Activated naive CD4-positive, alpha-beta T cell treated with anti-CD3 and anti-CD28 coated beads, Interleukin-2, amount 50 U/mL, for 16 hours (primary cell): ENCODE measurements around the gene C2.
"Not testable (repeated sequence)": the region's sequence is repeated elsewhere in the genome, so short reads cannot be mapped to it uniquely, and the experiment has no call there.

Experiments
- DNase-seq: peaks from one replicate; pipeline ENCODE4 v3.0.0-alpha.2; 2020

Gene C2

DNA sequence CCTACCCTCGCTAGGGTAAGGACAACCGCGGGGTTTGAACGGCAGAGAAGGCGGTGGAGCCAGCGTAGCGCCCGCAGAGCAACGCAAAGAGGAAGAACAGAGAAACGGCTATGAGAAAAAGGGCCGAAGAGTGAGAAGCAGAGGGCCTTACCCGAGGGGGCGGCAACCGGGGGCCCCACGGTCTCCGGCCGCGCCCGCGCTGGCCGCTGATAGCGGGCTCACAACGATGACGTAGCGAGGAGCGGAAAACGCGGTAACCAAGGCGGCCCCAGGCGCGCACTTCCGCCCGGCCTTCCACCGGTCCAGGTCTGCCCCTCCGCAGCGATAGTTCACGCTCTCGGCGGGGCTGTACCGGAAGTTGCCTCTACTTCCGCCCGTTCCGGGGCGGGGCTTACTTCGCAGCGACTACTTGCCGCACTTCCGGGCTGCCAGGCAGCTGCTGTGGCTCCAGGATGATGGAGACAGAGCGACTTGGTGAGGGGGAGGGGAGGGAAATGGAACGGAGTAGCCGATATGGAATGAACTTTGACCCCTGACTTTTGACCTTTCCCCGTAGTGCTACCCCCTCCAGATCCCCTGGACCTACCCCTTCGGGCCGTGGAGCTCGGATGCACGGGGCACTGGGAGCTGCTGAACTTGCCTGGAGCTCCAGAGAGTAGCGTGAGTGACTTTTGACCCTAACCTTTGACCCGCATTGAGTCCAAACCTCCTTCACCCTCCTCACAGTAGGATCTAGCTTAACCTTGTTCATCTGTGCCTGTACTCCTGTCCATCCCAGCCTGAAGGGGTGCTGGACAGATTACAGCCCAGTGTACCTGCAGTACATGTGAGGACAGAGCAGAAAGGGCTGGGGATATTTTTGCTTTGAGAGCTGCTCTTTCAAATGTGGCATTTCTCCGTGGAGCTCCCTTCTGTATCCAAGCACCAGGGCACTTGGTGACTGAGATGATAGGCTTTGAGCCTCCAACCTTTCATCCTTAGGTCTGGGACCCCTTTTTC is 31.5 kb downstream of the C2 start, which contains the start of the genes NELFE and SKIC2:
TSS of gene NELFE (minus strand) at position 231 of the 999 bp plus-strand sequence. CDS start 525 bp downstream, outside the sequence.
TSS of gene SKIC2 (plus strand) at position 435 of the 999 bp plus-strand sequence. CDS start at position 453, 18 bp downstream.
- peak; percentile 98 for DNase-seq

DNA sequence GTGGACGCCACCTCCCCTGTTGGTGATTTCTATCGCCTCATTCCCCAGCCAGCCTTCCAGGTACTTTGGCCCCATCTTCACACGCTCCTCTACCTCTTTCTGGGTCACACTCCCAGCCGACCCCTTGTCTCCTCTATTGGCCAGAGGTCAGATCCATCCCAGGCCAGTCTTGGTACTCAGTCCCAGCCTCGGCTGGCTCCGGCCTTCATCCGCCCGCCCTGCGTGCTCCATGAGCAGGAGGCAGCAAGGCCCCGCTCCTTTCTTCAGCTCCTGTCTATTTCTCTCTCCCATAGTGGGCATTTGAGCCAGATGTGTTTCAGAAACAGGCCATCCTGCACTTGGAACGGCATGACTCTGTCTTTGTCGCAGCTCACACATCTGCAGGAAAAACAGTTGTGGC is 34.1 kb downstream of the C2 start:
- no peak for DNase-seq

DNA sequence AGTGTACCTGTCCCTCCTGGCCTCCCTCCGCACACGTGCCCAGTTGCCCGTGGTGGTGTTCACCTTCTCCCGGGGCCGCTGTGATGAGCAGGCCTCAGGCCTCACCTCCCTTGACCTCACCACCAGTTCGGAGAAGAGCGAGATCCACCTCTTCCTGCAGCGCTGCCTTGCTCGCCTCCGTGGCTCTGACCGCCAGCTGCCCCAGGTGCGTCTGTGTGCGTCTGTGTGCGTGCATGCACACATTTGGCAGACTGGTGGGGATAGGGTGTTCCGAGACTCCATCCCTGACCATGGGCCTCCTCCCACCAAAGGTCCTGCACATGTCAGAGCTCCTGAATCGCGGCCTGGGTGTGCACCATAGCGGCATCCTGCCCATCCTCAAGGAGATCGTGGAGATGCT is 36.4 kb downstream of the C2 start:
- no peak for DNase-seq

DNA sequence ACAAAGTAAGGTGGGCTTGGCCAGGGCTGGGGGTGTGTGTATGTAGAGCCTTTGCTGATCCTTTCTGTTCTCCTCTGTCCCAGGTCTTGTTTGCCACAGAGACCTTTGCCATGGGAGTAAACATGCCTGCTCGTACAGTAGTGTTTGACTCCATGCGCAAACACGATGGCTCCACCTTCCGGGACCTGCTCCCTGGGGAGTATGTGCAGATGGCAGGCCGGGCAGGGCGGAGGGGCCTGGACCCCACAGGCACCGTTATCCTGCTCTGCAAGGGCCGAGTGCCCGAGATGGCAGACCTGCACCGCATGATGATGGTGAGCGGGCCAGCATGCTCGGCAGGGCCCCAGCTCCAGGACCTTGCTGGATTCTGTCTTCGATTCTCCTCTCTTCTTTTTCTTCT is 38.2 kb downstream of the C2 start:
- no peak for DNase-seq

DNA sequence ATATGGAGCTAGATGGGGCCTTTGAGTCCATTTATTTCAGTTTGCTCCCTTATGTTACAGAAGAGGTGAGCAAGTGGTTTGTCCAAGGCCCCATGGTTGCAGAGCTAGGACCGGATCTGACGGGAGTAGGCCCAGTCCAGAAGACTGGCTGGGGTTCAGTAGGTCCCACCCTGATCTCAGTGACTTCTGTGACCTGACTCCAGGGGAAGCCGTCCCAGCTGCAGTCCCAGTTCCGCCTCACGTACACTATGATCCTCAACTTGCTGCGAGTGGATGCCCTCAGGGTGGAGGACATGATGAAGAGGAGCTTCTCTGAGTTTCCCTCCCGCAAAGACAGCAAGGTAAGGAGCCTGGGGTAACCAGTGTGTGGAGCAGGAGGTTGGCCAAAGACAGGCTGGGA is 39.0 kb downstream of the C2 start:
- no peak for DNase-seq

DNA sequence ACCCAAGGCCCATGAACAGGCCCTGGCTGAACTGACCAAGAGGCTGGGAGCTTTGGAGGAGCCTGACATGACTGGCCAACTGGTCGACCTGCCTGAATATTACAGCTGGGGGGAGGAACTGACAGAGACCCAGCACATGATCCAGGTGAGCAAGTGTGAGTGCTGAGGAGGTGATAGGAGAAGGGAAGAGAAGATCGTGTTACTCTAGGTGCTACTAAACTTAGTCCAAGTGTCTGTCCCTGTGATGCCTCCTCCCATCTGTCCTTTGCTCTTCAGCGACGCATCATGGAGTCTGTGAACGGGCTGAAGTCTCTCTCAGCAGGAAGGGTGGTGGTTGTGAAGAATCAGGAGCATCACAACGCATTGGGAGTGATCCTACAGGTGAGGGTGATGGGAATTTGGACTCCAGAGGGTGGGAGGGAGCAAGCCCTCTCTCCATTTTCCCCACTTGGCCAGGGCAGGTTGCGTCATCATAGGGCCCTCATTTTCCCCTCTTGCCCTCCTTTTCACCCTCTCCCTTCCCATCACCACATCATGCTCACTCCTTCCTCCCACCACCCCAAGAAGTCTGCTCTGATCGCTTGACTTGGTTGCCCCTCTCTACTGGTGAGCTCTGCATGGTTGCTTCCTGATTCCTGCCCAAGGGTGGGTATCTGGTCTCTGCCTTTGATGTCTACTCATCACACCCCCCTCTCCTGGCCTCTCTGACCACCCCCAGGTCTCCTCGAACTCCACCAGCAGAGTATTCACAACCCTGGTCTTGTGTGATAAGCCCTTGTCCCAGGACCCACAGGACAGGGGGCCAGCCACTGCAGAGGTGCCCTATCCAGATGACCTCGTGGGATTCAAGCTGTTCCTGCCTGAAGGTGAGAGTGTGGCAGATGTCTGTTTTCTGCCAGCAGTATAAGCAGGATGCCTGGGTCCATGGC is 39.7 kb downstream of the C2 start:
- DNase-seq: no peak

DNA sequence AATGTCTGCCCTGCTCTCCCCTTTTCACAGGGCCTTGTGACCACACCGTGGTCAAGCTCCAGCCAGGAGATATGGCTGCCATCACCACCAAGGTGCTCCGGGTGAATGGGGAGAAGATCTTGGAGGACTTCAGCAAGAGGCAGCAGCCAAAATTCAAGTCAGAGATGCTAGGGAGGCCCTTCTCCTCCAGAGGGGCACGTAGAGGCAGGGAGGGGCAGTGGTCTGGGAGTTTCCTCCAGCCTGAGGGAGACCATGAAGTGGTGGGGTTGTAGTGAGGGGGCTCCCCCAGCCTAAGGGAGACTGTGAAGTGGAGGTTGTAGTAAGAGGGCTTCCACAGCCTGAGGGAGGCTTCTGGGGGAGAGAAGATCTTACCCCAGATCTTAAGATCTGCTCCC is 40.4 kb downstream of the C2 start:
- DNase-seq: no peak

DNA sequence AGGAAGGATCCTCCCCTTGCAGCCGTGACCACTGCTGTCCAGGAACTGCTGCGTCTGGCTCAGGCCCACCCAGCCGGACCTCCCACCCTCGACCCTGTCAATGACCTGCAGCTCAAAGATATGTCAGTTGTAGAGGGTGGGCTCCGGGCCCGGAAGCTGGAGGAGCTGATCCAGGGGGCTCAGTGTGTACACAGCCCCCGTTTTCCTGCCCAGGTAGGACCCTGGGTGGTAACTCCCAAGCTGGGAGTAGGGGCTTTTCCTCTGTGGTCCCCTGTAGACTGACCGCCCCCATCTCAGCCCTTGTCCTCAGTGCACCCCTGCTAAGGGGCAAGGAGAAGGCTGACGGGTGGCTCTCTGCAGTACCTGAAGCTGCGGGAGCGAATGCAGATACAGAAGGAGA is 40.8 kb downstream of the C2 start:
- DNase-seq: no peak

DNA sequence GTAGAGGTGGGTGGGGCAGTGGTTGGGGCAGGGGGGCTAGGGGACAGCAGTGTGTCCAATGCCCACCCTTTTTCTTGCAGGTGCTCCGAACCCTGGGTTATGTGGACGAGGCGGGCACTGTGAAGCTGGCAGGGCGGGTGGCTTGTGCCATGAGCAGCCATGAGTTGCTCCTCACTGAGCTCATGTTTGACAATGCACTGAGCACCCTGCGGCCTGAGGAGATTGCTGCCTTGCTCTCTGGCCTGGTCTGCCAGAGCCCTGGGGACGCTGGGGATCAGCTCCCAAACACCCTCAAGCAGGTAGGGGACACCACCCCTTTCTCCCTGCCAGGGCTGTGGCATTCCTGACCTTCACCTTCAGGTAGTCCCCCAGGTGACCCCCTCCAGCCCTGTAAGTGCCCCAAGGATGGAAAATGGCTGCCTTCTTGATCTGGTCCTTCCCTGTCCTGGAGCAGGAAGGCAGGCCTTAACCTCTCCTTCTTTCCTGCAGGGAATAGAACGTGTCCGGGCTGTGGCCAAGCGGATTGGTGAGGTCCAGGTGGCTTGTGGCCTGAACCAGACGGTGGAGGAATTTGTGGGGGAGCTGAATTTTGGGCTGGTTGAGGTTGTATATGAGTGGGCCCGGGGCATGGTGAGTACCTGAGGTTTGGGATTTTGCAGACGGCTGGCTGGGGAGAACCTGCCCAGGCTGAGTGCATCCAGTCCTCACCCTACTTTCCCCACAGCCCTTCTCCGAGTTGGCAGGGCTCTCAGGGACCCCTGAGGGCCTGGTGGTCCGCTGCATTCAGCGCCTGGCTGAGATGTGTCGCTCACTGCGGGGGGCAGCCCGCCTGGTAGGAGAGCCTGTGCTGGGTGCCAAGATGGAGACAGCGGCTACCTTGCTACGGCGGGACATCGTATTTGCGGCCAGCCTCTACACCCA is 41.5 kb downstream of the C2 start:
- no peak for DNase-seq

DNA sequence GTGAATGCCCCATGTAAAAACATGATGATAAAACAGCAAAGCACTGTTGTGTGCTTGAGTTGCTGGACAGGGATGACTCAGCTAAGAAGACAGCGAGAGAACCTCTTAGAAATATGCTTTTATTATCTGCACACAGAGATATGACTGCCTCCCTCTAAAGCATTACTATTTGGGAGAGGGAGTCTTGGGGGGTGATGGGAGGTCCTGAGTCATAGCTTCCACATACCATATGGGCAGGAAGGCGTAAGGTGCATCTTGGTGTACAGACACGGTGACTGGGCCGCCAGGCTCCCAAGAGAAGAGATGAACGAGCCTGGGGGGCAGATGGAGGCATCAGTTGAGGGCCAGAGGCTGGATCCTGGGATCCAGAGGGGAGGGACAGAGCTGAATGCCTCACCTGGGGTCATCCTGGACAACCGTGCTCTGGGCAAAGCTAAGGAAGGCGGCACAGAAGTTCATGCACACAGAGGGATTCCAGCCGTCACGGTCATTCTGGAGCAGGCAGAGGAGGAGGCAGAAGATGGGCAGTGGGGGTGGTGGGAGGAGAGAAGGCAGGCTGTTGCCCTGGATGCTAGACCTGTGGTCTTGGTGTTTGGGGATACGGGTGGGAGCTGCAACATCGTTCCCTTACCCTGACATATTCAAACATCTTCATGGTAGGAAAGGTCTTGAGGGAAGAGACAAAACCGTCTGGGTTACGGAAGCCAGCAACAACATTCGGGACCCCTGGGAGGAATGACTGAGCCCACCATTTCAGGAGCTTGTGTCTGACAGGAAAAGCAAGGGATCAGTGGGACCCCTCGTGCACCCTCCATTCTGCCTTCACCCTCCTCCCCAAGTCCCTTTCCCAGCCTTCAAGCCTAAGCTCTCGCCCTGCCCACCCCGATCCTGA is 42.4 kb downstream of the C2 start:
- no peak for DNase-seq

DNA sequence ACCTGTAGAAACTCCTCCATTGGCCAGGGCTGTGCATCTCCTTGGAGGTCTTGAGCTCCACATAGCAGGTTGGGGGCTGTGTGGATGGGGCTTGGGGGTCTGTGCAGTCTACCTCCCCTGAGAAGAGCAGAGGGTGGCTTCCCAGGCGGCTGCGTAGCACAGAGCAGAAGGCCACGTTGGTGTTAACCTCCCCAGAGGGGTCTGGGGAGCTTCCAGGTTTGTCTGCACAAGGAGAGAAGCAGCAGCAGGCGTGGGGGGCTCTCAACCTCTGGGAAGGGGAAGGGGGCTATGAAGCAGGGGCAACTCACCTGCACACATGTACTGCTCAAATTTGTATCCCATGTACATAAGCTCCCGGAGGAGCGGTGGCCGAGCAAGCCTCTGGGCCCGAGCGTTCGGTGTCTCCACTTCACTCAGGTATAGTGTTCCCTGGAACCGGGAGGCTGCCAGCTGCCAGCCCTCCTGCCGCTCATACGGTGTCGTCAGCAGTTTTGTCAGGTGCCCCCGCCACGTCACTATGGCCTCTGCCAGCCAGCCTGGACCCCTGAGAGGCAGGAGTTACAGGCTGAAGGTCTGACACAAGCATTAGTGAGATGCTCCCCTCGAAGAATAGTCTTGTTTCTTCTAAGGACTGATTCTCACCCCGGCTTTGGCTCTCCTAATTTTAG is 43.2 kb downstream of the C2 start:
- no peak for DNase-seq

DNA sequence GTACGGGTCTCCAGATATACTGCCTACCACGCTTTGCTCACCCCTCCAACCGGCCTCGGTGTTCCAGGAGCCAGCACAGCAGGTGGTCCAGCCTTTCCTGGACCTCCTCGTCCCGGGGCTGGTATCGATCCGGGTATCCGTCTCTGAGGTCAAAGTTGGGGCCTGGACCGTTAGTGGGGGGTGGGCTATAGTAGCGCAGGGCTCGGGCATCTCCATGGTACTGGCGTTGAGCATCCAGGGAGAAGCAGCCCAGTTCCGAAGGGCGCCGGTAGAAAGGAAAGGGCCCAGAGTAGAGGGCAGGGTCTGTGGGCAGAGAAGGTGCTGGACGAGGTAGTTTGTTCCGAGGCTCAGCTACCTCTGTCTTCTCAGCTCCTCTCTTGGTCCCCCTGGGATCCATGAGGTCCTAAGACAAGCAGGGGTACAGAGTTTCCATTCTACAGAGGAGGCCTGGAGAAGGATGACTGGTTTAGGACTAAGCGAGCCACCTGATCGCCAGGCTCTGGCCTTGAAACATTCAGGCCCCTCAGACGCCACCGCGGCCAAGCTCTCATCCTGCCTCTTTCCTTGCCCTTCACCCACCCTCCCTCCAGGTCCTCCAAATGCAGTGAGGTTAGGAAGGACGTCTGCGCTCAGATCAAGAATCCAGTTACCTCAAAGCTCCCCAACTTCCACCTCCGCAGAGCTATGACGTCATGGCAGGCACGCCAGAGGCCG is 43.9 kb downstream of the C2 start:
- no peak for DNase-seq

DNA sequence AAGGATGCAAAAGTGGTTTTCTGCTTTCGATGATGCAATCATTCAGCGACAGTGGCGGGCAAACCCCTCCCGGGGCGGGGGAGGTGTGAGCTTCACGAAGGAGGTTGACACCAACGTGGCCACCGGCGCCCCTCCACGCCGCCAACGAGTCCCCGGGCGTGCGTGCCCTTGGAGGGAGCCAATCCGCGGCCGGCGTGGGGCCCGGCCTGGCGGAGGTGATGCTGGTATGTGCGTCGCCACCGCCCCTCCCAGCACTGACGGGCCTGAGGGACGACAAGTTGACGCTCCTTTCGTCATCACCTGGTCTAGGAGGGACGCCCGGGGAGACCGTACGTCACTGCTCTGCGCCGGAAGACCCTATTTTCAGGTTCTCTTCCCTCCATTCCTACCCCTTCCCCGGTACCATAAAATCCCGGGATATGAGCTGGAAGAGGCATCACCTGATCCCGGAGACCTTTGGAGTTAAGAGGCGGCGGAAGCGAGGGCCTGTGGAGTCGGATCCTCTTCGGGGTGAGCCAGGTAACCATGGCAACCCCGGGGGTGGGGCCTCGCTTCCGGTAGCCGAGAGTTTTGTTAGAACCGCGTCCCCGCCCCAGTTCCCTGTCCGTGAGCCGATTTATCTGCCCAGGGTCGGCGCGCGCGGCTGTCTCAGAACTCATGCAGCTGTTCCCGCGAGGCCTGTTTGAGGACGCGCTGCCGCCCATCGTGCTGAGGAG is 44.6 kb downstream of the C2 start, which contains the start of gene DXO:
TSS of gene DXO (minus strand) at position 146 of the 716 bp plus-strand sequence. CDS start 463 bp downstream, outside the sequence.
- DNase-seq: peak; percentile 98

DNA sequence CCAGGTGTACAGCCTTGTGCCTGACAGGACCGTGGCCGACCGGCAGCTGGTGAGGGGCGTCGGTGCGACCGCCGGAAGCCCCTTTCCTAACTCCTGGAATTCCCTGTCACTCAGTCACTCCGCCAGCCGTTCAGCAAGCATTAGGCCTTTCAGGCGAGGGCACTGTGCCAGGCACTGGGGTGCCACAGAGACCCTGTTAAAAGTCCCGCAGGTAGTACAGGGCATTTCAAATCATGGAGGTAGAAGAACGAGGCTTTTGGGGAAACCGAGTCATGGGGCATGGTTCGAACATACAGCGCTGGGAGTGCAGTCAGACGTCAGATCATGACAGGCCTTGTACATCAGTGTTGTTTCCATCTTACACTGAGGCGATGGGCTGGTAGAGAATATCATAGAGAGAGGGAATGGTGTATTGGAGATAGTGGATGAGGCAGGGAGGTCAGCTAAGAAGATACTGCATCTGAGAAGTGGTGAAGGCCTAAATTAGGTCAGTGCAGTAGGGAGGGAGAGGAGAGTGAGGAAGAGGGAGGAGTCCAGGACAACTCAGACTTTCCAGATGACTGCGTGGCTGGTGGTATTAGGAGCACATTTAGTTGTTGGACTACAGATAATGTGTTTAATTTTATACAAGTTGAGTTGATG is 45.3 kb downstream of the C2 start:
- no peak for DNase-seq

DNA sequence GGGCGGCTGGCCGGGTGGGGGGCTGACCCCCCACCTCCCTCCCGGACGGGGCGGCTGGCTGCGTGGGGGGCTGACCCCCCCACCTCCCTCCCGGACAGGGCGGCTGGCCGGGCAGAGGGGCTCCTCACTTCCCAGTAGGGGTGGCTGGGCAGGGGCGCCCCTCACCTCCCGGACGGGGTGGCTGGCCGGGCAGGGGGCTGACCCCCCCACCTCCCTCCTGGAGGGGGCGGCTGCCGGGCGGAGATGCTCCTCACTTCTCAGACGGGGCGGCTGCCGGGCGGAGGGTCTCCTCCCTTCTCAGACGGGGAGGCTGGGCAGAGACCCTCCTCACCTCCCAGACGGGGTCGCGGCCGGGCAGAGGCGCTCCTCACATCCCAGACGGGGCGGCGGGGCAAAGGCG is 48.5 kb downstream of the C2 start:
- not testable (repeated sequence) for DNase-seq

DNA sequence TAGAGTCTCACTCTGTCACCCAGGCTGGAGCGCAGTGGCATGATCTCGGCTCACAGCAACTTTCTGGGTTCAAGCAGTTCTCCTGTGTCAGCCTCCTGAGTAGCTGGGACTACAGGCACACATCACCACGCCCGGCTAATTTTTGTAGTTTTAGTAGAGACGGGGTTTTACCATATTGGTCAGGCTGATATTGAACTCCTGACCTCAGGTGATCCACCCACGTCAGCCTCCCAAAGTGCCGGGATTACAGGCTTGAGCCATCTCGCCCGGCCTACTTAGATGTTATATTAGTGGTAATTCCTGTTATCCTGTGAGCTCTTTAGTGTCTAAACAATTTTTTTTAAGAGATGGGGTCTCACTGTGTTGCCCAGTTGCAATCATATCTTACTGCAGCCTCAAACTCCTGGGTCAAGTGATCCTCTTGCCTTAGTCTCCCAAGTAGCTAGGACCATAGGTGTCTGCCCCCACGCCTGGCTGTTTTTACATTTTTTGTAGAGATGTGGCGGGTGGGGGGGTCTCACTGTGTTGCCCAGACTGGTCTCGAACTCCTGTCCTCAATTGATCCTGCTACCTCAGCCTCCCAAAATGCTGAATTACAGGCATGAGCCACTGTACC is 50.4 kb downstream of the C2 start:
- DNase-seq: no peak

DNA sequence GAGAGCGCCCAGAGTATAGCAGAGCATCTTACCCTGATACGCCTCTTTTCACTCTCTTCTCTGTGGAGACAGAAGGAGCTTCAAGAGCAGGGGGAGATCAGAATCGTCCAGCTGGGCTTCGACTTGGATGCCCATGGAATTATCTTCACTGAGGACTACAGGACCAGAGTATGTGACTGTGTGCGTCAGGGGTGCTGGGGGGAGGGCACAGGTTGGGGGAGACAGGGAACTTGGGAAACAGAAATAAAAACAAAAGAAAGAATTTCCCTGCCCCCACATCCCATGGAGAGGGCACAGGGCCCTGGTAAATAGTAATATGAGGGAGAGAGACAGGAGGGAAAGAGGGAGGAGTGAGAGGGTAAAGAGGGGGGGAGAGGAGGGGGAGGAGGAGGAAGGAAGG is 51.3 kb downstream of the C2 start:
- DNase-seq: no peak
